ENCODE results near the gene RCL1. TPM values are rescaled to one million over a fixed set of nuclear protein-coding genes. Genes with fewer than 3 reads are reported as not detected.

RCL1 gene
- total RNA-seq, 1 experiment from 2014 or later: 31.2 TPM

DNA sequence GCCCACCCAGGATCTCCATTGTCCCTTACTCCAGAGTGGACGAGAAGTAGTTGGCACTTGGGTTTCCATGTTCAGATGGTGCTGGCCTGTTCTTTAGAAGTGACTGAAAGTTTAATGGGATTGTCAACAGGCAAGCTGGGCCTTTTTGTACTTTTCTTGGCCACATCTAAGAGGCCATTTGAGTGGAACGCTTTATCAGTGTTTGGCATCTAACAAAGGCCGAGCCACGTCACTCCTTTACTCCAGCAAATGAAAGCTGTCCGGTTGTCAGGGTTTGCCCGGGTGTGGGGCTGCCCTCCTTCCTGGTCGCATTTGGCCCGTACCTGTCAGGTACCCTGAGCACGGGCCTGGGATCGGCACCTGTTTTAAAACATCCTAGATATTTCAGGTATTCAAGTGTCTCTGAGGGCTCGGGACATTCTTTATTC, 71.5 kb downstream of the RCL1 start:
- Histone ChIP-seq H3K4me1 (ENCODE audit: insufficient read depth, low read length, poor library complexity, severe bottlenecking) (no peaks in the 10 kb centered on the region), H3K9me3 (ENCODE audit: low read depth, low read length, poor library complexity, severe bottlenecking) (no peaks in the 10 kb centered on the region), H3K4me3 (ENCODE audit: low read depth, low read length, poor library complexity, severe bottlenecking) (no peak overlapping the region), H3K27ac (ENCODE audit: low read depth, low read length, poor library complexity, severe bottlenecking) (no peak overlapping the region), H3K36me3 (ENCODE audit: insufficient read depth, low read length, poor library complexity, severe bottlenecking) (peaks cover 6% of the 10 kb centered on the region), H3K27me3 (replicated peaks; ENCODE audit: insufficient read depth, low read depth, low read length, poor library complexity) (no peaks in the 10 kb centered on the region)
- TF ChIP-seq, protein P1, sequence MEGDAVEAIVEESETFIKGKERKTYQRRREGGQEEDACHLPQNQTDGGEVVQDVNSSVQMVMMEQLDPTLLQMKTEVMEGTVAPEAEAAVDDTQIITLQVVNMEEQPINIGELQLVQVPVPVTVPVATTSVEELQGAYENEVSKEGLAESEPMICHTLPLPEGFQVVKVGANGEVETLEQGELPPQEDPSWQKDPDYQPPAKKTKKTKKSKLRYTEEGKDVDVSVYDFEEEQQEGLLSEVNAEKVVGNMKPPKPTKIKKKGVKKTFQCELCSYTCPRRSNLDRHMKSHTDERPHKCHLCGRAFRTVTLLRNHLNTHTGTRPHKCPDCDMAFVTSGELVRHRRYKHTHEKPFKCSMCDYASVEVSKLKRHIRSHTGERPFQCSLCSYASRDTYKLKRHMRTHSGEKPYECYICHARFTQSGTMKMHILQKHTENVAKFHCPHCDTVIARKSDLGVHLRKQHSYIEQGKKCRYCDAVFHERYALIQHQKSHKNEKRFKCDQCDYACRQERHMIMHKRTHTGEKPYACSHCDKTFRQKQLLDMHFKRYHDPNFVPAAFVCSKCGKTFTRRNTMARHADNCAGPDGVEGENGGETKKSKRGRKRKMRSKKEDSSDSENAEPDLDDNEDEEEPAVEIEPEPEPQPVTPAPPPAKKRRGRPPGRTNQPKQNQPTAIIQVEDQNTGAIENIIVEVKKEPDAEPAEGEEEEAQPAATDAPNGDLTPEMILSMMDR (conservative IDR thresholded peaks at IDR 0.05; ENCODE audit: low read depth, low read length): no peak
- TF ChIP-seq EZH2 (IDR thresholded peaks at IDR 0.05; ENCODE audit: borderline replicate concordance, low read depth, low read length, poor library complexity, severe bottlenecking): no peak
- CTCF ChIA-PET: no interaction called here
- DNase-seq (ENCODE audit: low spot score): no peak
- BruUV-seq (replicated peaks): no TSS peak
- POLR2A ChIA-PET (ENCODE audit: low non-redundant PET): no interaction called here
- intact Hi-C loops (cut with micrococcal nuclease; ENCODE audit: unreplicated experiment): no loop called here

DNA sequence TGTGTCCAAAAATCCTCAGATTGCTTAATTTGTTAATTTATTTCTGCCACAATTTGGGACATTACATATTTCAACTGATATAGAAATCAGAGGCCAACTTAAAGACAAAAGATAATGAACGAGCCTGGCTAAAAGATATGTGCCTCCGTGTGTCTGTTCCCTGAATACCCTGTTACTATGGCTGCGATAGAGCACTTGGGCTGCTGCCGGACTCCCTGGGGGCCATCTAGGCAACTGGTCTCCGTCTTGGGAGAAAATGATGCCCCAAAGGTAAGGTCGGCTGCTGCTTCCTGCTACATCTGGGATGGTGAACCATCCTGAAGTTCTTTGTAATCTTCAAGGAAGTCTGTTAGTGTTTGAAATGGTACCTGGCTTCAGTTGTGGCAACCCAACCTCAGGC, 72.0 kb downstream of the RCL1 start:
- Histone ChIP-seq H3K4me3 (ENCODE audit: low read depth, low read length, poor library complexity, severe bottlenecking) (no peak overlapping the region), H3K4me1 (ENCODE audit: insufficient read depth, low read length, poor library complexity, severe bottlenecking) (no peaks in the 10 kb centered on the region), H3K27ac (ENCODE audit: low read depth, low read length, poor library complexity, severe bottlenecking) (no peak overlapping the region), H3K36me3 (ENCODE audit: insufficient read depth, low read length, poor library complexity, severe bottlenecking) (peaks cover 6% of the 10 kb centered on the region), H3K27me3 (replicated peaks; ENCODE audit: insufficient read depth, low read depth, low read length, poor library complexity) (no peaks in the 10 kb centered on the region), H3K9me3 (ENCODE audit: low read depth, low read length, poor library complexity, severe bottlenecking) (no peaks in the 10 kb centered on the region)
- intact Hi-C loops (cut with micrococcal nuclease; ENCODE audit: unreplicated experiment): no loop called here
- DNase-seq (ENCODE audit: low spot score): no peak
- no TSS peak for BruUV-seq (replicated peaks)
- POLR2A ChIA-PET (ENCODE audit: low non-redundant PET): no interaction called here
- no peak for TF ChIP-seq EZH2 (IDR thresholded peaks at IDR 0.05; ENCODE audit: borderline replicate concordance, low read depth, low read length, poor library complexity, severe bottlenecking)
- TF ChIP-seq, protein P1 (conservative IDR thresholded peaks at IDR 0.05; ENCODE audit: low read depth, low read length): no peak
- CTCF ChIA-PET: no interaction called here

DNA sequence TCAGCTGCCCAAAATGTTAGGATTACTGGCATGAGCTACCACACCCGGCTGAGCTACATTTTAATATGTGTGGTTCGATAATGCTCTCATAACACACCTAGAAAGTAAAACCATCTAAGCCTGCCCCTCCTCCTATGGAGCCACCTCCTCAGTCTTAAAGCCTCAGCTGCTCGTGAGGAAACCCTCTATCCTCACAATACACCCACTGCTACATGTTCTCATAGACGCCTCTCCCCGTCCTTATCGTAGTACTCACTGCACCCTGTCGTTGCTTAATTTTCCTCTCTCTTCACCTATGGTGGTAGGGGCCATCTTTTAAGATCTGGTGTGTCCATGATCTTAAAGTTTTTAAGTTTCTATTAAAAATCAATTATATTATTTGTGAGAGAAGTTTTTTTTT, 72.9 kb downstream of the RCL1 start:
- Histone ChIP-seq H3K27me3 (replicated peaks; ENCODE audit: insufficient read depth, low read depth, low read length, poor library complexity) (no peaks in the 10 kb centered on the region), H3K4me3 (ENCODE audit: low read depth, low read length, poor library complexity, severe bottlenecking) (no peak overlapping the region), H3K9me3 (ENCODE audit: low read depth, low read length, poor library complexity, severe bottlenecking) (no peaks in the 10 kb centered on the region), H3K4me1 (ENCODE audit: insufficient read depth, low read length, poor library complexity, severe bottlenecking) (no peaks in the 10 kb centered on the region), H3K36me3 (ENCODE audit: insufficient read depth, low read length, poor library complexity, severe bottlenecking) (no peaks in the 10 kb centered on the region), H3K27ac (ENCODE audit: low read depth, low read length, poor library complexity, severe bottlenecking) (no peak overlapping the region)
- CTCF ChIA-PET: no interaction called here
- intact Hi-C loops (cut with micrococcal nuclease; ENCODE audit: unreplicated experiment): no loop called here
- no TSS peak for BruUV-seq (replicated peaks)
- TF ChIP-seq EZH2 (IDR thresholded peaks at IDR 0.05; ENCODE audit: borderline replicate concordance, low read depth, low read length, poor library complexity, severe bottlenecking): no peak
- TF ChIP-seq, protein P1 (conservative IDR thresholded peaks at IDR 0.05; ENCODE audit: low read depth, low read length): no peak
- DNase-seq (ENCODE audit: low spot score): no peak
- POLR2A ChIA-PET (ENCODE audit: low non-redundant PET): no interaction called here

Measured in A673 (cell line).